Stimulated activated CD8-positive, alpha-beta memory T cell treated with anti-CD3 and anti-CD28 coated beads, Interleukin-12 subunit alpha, Interleukin-12 subunit beta, amount 100 ng/mL, for 4 hours (primary cell): ENCODE measurements around the gene PRG2.

ENCODE experiments used
- DNase-seq: peaks from one replicate; pipeline ENCODE4 v3.0.0-alpha.2; 2020; ENCODE audit warnings: low read depth

The PRG2 gene

DNA sequence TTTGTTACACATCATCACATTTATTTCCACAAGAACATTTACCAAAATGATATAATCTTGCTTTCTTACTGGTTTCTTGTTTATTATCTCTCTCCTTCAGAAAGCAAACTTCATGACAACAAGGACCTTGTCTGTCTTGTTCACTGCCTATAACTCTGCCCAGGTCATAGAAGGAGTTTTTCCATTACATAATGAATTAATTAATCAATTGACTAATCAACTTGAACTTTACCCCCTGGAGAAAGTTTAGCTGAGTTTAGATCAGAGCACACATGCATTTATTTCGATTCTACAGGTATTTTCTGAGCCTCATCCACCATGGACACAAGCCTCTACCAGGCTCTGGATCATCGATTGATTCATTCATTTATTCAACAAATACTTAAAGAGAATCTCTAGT is 6.3 kb upstream of the PRG2 start:
- no peak for DNase-seq

- DNase-seq, result no peak
These were observed 5.6 kb upstream of the PRG2 start for GRCh38 chr11:57395905-57396623.

DNA sequence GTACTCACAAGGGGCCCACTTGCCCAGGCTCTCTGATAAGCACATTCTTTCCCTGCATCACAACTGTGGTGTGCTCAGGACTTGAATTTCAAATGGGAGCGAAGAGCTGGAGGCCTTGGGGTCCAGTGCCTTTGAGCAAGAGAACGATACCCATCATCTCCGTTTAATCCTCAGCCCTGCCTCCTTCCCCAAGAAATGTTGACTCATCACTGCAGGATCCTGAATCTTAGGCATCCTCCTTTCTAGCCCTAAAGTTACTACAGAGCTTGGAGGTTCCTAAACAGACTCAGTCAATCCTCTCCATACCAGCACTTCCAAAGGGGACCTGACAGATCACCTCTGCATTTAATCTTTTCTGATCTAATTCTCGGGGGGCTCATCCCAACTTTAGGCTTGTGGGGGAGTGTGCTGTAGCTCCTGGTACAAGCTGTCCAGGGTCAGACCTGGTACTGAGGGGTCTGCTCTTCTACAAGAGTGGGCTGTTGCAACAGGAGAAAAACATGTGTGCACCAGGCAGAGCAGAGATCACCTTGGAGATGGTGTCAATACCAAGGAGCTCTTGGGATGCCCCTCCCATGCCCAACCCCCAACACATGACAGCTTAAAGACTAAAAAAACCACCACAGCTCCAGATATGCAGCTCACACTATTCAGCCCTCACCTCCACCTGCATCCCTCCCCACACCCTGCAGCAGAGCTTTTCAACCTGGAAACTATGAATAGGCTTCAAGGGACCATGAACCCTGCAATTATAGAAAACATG is 3.9 kb upstream of the PRG2 start:
- no peak for DNase-seq

DNA sequence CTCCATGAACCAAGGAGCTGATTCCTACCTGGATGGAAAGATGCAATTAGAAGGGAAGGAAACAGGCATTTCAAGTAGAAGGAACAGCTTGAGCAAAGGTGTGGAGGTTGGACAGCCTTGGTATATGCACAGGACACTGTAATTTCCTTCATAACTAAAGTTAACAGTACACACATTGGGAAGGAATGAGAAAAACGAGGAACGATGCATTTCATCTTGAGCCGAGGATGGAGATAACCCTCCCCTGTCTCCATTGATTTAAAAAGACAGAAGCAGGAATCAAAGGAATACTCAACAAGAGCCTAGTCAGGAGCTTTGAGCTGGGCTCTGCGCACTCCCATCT is 2.3 kb upstream of the PRG2 start:
- DNase-seq, result no peak

DNA sequence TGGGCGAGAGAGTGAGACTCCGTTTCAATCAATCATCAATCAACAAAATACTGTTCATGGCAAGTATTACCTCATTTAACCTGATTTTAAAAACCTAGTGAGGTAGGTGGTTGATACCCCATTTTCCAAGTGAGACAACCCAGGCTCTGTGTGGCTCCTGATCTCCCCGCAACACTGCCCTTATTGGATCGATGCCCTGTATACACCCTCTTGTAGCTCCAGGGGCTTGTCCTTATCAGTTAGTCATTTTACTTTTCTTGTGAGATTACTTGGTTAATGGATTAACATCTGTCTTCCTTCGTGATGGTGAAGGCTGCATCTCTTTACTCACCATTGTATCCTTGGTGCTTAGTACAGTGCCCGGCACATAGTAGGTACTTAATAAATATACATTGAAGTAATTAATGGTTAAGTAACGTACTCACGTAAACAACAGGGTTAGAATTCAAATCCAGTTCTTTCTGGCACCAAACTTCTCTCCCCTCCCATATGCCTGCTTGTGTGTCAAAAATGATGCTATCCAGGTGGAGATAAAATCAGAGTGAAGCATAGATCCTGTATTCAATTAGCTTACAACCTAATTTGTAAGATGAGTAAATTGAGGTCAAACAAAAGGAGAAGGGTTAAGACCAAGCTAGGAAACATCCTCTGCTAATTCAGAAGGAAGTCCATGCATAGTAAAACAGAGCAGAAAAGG is 1.8 kb upstream of the PRG2 start:
- DNase-seq, result no peak

GRCh38 chr11:57391539-57391938 is 1.1 kb upstream of the PRG2 start:
- no peak for DNase-seq

- DNase-seq, result no peak
These were observed 661 bp upstream of the PRG2 start for GRCh38 chr11:57391111-57391510.

- DNase-seq, result no peak
These were observed 3.0 kb downstream of the PRG2 start for GRCh38 chr11:57387289-57388030.

- DNase-seq, result no peak
These were observed 4.1 kb downstream of the PRG2 start for GRCh38 chr11:57386178-57386940.

DNA sequence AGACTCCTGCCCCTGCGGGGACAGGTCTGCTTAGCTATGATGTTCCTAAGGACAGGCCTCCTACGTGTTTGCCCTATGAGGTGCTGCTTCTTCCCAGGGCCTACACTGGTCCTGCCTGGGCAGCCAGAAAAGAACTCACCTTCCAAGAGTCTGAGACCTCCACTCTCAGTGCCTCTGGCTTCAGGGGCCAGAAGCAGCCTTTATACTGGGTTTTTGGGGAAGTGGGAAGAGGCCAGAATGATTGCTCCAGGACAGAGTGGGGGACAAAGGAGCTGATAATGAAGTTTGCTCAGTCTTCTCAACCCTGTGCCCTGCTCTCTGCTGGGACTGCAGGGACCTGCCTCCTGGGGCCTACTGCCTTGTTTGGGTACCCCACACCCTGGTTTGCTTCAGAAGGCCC is 9.5 kb downstream of the PRG2 start, which contains the start of gene PRG3:
PRG3 (minus strand) TSS at position 176 of the 400 bp plus-strand sequence. CDS start 442 bp downstream, outside the sequence.
- DNase-seq, result no peak

GRCh38 chr11:57379732-57380131 is 10.7 kb downstream of the PRG2 start:
- DNase-seq, result no peak

DNA sequence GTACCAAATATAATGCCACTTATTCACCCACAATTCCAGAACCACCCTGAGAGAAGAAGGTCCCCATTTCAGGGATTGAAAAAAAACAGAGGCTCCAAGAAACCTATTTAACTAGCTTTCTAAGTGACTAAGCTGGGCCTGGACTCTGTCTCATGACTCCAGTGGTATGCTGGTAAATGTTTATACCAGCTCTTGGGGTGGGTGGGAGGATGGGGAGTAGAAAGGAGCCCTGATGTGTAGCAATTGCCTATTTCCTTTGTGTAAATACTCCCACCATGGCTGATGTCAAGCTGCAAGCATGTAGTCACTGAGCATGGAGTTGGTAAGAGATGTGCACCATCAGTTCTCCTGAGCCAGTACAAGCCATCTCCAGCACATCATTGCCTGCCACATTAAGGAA is 12.3 kb downstream of the PRG2 start:
- no peak for DNase-seq

- DNase-seq, result no peak
These were observed 13.3 kb downstream of the PRG2 start for GRCh38 chr11:57377107-57377506.

DNA sequence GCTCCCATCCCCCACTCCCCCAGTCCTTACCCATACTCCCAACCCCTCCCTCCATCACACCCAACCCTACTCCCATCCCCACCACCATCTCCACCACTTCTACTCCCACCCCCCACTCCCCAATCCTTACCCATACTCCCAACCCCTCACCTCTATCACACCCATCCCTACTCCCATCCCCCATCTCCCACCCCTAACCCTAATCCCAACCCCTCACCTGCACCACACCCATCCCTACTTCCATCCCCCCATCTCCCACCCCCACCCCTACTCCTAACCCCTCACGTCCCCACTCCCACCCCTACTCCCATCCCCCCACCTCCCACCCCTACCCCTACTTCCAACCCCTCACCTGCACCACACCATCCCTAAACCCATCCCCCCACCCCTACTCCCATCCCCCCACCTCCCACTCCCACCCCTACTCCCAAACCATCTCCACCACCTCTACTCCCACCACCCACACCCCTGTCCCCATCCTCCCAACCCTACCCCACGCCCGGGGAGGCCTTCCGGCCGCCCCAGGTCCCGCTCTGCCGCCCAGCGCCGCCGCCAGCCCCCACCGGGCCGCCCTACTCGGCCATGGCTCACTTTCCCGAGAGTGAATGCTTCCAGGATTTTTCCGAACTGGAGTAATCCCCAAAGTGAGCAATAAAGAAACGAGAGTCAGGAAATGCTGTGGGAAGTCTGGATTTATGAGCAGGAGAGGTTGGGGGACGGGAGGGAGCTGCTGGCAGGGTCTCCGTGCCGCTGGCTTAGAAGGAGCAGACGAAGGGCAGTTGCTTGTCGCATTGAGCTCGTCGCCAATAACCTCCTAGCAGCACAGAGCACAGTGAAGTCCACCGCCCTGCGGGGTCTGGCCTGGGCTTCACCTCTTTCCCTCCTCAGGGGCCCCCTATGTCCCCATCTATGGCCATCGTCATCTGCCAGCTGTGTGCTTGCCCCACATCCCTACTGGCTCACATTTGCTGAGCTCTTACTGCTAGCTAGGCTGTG is 14.1 kb downstream of the PRG2 start:
- DNase-seq, result no peak

GRCh38 chr11:57375490-57375889 is 15.0 kb downstream of the PRG2 start:
- no peak for DNase-seq

DNA sequence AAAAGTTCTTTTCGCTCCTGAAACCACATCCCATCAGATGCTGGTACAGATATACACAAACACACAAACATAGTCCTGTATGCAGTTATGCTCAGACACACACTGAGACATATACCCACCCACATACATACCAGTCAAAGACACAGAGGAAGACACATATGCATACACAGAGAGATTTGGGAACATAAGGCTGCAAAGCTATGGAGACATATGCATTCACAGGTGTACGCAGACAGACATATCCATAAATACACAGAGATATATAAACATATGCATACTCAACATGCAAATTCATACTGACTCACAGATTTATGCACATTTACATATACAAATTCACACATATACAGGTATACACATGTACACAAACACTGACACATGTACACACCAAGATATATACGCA is 15.5 kb downstream of the PRG2 start:
- DNase-seq, result no peak

DNA sequence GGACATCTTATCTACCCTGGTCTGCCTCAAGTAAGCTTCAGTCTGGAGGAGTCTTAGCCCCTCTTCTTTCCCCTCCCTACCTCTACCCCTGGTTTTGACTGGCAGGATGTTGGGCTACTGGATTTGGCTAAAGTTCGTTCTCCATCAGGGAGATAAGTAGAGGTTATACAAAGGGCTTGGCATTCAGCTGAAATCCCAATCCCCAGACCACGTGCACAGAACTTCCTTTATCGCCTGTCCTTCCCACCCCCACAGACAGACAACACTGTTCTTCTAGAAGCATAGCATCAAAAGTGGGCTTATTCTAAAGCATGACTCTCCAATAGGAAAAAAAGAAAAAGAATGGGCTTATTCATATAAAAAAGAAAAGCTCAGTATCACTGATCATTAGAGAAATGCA is 17.3 kb downstream of the PRG2 start:
- no peak for DNase-seq

- DNase-seq, result no peak
These were observed 19.5 kb downstream of the PRG2 start for GRCh38 chr11:57370941-57371340.

- DNase-seq, result no peak
These were observed 20.2 kb downstream of the PRG2 start for GRCh38 chr11:57370251-57370650.

DNA sequence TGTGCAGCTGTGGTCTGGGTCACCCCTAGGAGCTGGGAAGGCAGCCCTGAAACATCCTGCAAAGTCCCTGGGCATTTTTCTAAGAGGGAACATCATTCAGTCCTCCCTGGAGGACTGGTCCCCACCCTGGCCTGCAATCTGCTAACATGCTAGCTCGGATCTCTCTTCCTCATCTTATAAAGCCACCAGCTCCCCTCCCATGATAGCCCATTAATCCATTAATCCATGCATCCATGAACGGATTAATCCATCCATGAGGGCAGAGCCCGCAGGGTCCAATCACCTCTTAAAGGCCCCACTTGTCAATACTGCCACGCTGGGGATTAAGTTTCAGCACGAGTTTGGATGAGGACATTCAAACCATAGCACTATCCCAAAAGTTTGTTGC is 21.6 kb downstream of the PRG2 start:
- no peak for DNase-seq
